WTC11 (cell line): ENCODE measurements around the gene HSF5. TPM values are rescaled to one million over a fixed set of nuclear protein-coding genes. Genes with fewer than 3 reads are reported as not detected.

Experiments used
- ATAC-seq: fragments of 200-7000 bp; cut with Tn5 transposase; 2 replicates; pipeline ENCODE4 v1.10.0; 2021; ENCODE audit warnings: mild to moderate bottlenecking, moderate library complexity
- CTCF ChIA-PET: fragments of 300-600 bp; sonication (Branson Sonifier 250); formaldehyde crosslinking; loops from one replicate; lab custom pipeline; 2021; ENCODE audit warnings: antibody characterized with exemption; lab: Charles Lee
- POLR2A ChIA-PET: fragments of 350-600 bp; sonication (Branson Sonifier 250); formaldehyde crosslinking; loops from one replicate; lab custom pipeline; 2021; ENCODE audit warnings: antibody characterized with exemption; lab: Charles Lee
- DNase-seq: peaks from one replicate; pipeline ENCODE4 v3.0.0; 2021; ENCODE audit warnings: low spot score
- H3K27ac Mint-ChIP-seq: 2 replicates; pipeline ENCODE4 v1.8.0; 2021; ENCODE audit warnings: mixed read lengths
- H3K27me3 Mint-ChIP-seq: 2 replicates; pipeline ENCODE4 v1.8.0; 2021; ENCODE audit warnings: low read depth, mild to moderate bottlenecking, moderate library complexity, mixed read lengths
- H3K36me3 Mint-ChIP-seq: 2 replicates; pipeline ENCODE4 v1.8.0; 2021; ENCODE audit warnings: mixed read lengths
- H3K4me1 Mint-ChIP-seq: 2 replicates; pipeline ENCODE4 v1.8.0; 2022; ENCODE audit warnings: mixed read lengths
- H3K4me3 Mint-ChIP-seq: 2 replicates; pipeline ENCODE4 v1.8.0; 2021; ENCODE audit warnings: mild to moderate bottlenecking, moderate library complexity, mixed read lengths
- H3K9me3 Mint-ChIP-seq: 2 replicates; pipeline ENCODE4 v1.8.0; 2021; ENCODE audit warnings: mixed read lengths
- ARID4B ChIP-seq: sonication (generic); formaldehyde crosslinking; IDR thresholded peaks from 2 replicates; pipeline ENCODE4 v1.8.0; 2023; ENCODE audit warnings: missing genetic modification reagents, mild to moderate bottlenecking, borderline replicate concordance
- CBFB ChIP-seq: sonication (generic); formaldehyde crosslinking; IDR thresholded peaks from 2 replicates; pipeline ENCODE4 v1.8.1; 2022; ENCODE audit warnings: mild to moderate bottlenecking, low read depth, missing genetic modification reagents
- E2F1 ChIP-seq: sonication (generic); formaldehyde crosslinking; IDR thresholded peaks from 2 replicates; pipeline ENCODE4 v1.8.0; 2022; ENCODE audit warnings: mild to moderate bottlenecking, missing genetic modification reagents
- ETV6 ChIP-seq: sonication (generic); formaldehyde crosslinking; IDR thresholded peaks from 2 replicates; pipeline ENCODE4 v1.8.1; 2022; ENCODE audit warnings: mild to moderate bottlenecking, missing genetic modification reagents
- JUN ChIP-seq: sonication (generic); formaldehyde crosslinking; IDR thresholded peaks from 2 replicates; pipeline ENCODE4 v1.8.0; 2023; ENCODE audit warnings: mild to moderate bottlenecking, missing genetic modification reagents
- MLX ChIP-seq: sonication (generic); formaldehyde crosslinking; IDR thresholded peaks from 2 replicates; pipeline ENCODE4 v1.8.1; 2023; ENCODE audit warnings: mild to moderate bottlenecking, missing genetic modification reagents, moderate library complexity
- NR3C1 ChIP-seq: sonication (generic); formaldehyde crosslinking; conservative IDR thresholded peaks from 2 replicates; pipeline ENCODE4 v1.8.1; 2023; ENCODE audit warnings: low read depth, mild to moderate bottlenecking, missing genetic modification reagents
- RORB ChIP-seq: fragments of 250-450 bp; sonication (Bioruptor Pico); IDR thresholded peaks from 2 replicates; pipeline ENCODE4 v1.9.0; 2021; ENCODE audit warnings: mild to moderate bottlenecking
- USF1 ChIP-seq: sonication (generic); formaldehyde crosslinking; IDR thresholded peaks from 2 replicates; pipeline ENCODE4 v1.8.0; 2022; ENCODE audit warnings: mild to moderate bottlenecking, missing genetic modification reagents
- USF2 ChIP-seq: sonication (generic); formaldehyde crosslinking; IDR thresholded peaks from 2 replicates; pipeline ENCODE4 v1.8.1; 2023; ENCODE audit warnings: mild to moderate bottlenecking, missing genetic modification reagents, moderate library complexity
- ZBTB43 ChIP-seq: sonication (generic); formaldehyde crosslinking; IDR thresholded peaks from 2 replicates; pipeline ENCODE4 v1.8.1; 2023; ENCODE audit warnings: mild to moderate bottlenecking, missing genetic modification reagents
- ZMAT4 ChIP-seq: fragments of 250-450 bp; sonication (Bioruptor Pico); IDR thresholded peaks from 2 replicates; pipeline ENCODE4 v1.9.0; 2021; ENCODE audit warnings: mild to moderate bottlenecking
- ZNF138 ChIP-seq: sonication (generic); formaldehyde crosslinking; conservative IDR thresholded peaks from 2 replicates; pipeline ENCODE4 v1.8.1; 2022; ENCODE audit warnings: mild to moderate bottlenecking, moderate library complexity, missing genetic modification reagents
- ZNF219 ChIP-seq: sonication (generic); formaldehyde crosslinking; IDR thresholded peaks from 2 replicates; pipeline ENCODE4 v1.8.0; 2023; ENCODE audit warnings: missing genetic modification reagents, mild to moderate bottlenecking, borderline replicate concordance
- ZNF281 ChIP-seq: sonication (generic); formaldehyde crosslinking; IDR thresholded peaks from 2 replicates; pipeline ENCODE4 v1.8.0; 2023; ENCODE audit warnings: mild to moderate bottlenecking, missing genetic modification reagents
- ZNF532 ChIP-seq: fragments of 250-450 bp; sonication (Bioruptor Pico); IDR thresholded peaks from 2 replicates; pipeline ENCODE4 v1.9.0; 2021; ENCODE audit warnings: mild to moderate bottlenecking, borderline replicate concordance
- total RNA-seq: library from RNA; stranded (reverse); gene quantifications from 3 replicates; pipeline ENCODE4 v1.2.3, GENCODE V29; 2021

Gene HSF5
- total RNA-seq, 1 experiment from 2014 or later: 0.09 TPM

GRCh38 chr17:58388302-58389190 lies 99.7 kb downstream of the HSF5 start (continued):
- no peak for TF ChIP-seq ZMAT4
- TF ChIP-seq ZBTB43 (CRISPR knock-in tag): no peak
- TF ChIP-seq ARID4B: no peak
- no peak for TF ChIP-seq JUN (CRISPR knock-in tag)
- no peak for TF ChIP-seq RORB
- TF ChIP-seq, all 79 proteins: peak for 0

- Mint-ChIP-seq H3K27me3 (peaks cover 15% of the 10 kb centered on the region), H3K9me3 (no peaks in the 10 kb centered on the region), H3K36me3 (no peaks in the 10 kb centered on the region), H3K4me3 (no peak overlapping the region), H3K27ac (no peak overlapping the region), H3K4me1 (peaks cover 48% of the 10 kb centered on the region)
- ChIA-PET CTCF (no interaction called here), POLR2A (no interaction called here)
- DNase-seq: no peak
- ATAC-seq: no peak
- TF ChIP-seq E2F1: no peak
- no peak for TF ChIP-seq ZMAT4
- TF ChIP-seq USF2 (CRISPR knock-in tag): no peak
- TF ChIP-seq ZNF281: no peak
- TF ChIP-seq USF1 (CRISPR knock-in tag): no peak
- no peak for TF ChIP-seq ZNF138 (CRISPR knock-in tag)
- TF ChIP-seq NR3C1 (CRISPR knock-in tag): no peak
- TF ChIP-seq ZNF219 (CRISPR knock-in tag): no peak
- TF ChIP-seq ZNF532 (CRISPR knock-in tag): no peak
- TF ChIP-seq ETV6 (CRISPR knock-in tag): no peak
- no peak for TF ChIP-seq MLX (CRISPR knock-in tag)
- TF ChIP-seq JUN (CRISPR knock-in tag): no peak
- no peak for TF ChIP-seq CBFB (CRISPR knock-in tag)
Observed at GRCh38 chr17:58387834-58388233, 100.4 kb downstream of the HSF5 start.
